NCI-H1092 (cell line): Measurements from ENCODE around the gene KCNH1.
"Not testable (repeated sequence)": the region's sequence is repeated elsewhere in the genome, so short reads cannot be mapped to it uniquely, and the experiment has no call there.

Source experiments
- DNase-seq: peaks from one replicate; lab custom pipeline; 2025; lab: John Stamatoyannopoulos, UW

Gene KCNH1

GRCh38 chr1:211011128-211011527 lies 122.8 kb downstream of the KCNH1 start:
- not testable (repeated sequence) for DNase-seq

GRCh38 chr1:211009944-211010343 lies 124.0 kb downstream of the KCNH1 start:
- DNase-seq = no peak

GRCh38 chr1:211007830-211008229 lies 126.1 kb downstream of the KCNH1 start:
- DNase-seq = no peak

GRCh38 chr1:210995931-210996330 lies 138.0 kb downstream of the KCNH1 start:
- not testable (repeated sequence) for DNase-seq

GRCh38 chr1:210992837-210993236 lies 141.1 kb downstream of the KCNH1 start:
- no peak for DNase-seq

GRCh38 chr1:210989905-210990304 lies 144.0 kb downstream of the KCNH1 start:
- no peak for DNase-seq

- DNase-seq = no peak
These were observed 152.5 kb downstream of the KCNH1 start for GRCh38 chr1:210981490-210981889.

- DNase-seq = no peak
These were observed 153.9 kb downstream of the KCNH1 start for GRCh38 chr1:210980082-210980481.

GRCh38 chr1:210978974-210979354 lies 155.0 kb downstream of the KCNH1 start:
- no peak for DNase-seq

GRCh38 chr1:210978316-210978973 lies 155.5 kb downstream of the KCNH1 start:
- no peak for DNase-seq

GRCh38 chr1:210951279-210951678 lies 182.7 kb downstream of the KCNH1 start:
- DNase-seq = no peak

GRCh38 chr1:210949940-210950546 lies 183.9 kb downstream of the KCNH1 start:
- DNase-seq = peak; percentile 8

GRCh38 chr1:210949489-210949888 lies 184.5 kb downstream of the KCNH1 start:
- no peak for DNase-seq

- no peak for DNase-seq
These were observed 184.9 kb downstream of the KCNH1 start for GRCh38 chr1:210949039-210949438.

GRCh38 chr1:210944252-210944651 lies 189.7 kb downstream of the KCNH1 start:
- peak; percentile 18 for DNase-seq

- no peak for DNase-seq
These were observed 191.4 kb downstream of the KCNH1 start for GRCh38 chr1:210942513-210942912.

- no peak for DNase-seq
These were observed 193.8 kb downstream of the KCNH1 start for GRCh38 chr1:210940081-210940617.

GRCh38 chr1:210938416-210938925 lies 195.5 kb downstream of the KCNH1 start:
- DNase-seq = no peak

GRCh38 chr1:210937846-210938245 lies 196.1 kb downstream of the KCNH1 start:
- no peak for DNase-seq

GRCh38 chr1:210935905-210936304 lies 198.0 kb downstream of the KCNH1 start:
- DNase-seq = no peak

- no peak for DNase-seq
These were observed 201.8 kb downstream of the KCNH1 start for GRCh38 chr1:210932104-210932503.

- no peak for DNase-seq
These were observed 211.3 kb downstream of the KCNH1 start for GRCh38 chr1:210922666-210923065.
